ENCODE data around the gene COX7A2. TPM values are rescaled to one million over a fixed set of nuclear protein-coding genes. Genes with fewer than 3 reads are reported as not detected.

Gene COX7A2, protein sequence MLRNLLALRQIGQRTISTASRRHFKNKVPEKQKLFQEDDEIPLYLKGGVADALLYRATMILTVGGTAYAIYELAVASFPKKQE
- total RNA-seq, result 116 and 120 TPM in 2 replicates

DNA sequence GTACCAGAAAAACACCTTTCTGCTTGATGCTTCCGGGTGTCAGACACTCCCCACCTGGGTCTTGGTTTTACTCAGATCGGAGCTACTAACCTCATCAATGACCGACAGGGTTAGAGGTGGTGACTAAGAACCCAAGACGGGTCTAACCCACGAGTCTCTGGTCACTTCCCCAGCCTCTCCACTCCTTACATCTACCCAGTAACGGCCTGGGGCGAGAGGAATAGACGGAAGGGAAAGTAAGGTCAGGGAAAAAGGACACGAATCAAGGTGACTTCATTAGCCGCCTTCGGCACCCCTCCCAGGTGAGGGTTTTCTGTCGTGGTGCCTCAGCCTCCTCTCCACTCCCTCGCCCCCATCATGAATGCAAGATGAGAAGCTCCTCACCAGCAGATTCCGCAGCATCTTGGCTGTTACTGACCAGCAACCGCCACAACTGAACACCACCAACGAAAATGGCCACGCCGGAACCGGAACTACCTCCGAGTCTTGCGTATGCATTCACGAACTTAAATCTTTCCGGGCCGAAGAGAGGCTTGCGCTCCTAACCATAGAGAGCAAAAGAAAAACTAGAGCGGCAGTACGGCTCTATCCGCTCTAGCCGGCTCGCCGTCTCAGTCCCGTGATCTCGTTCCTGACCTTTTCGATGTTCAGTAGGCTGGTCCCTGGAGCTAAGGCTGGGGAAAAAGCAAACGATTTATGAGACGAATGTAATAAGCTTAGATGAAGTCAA lies at the start of gene COX7A2:
Gene COX7A2 (minus strand): TSS at position 469 of the 730 bp plus-strand sequence. CDS start 67 bp downstream, at position 402.

DNA sequence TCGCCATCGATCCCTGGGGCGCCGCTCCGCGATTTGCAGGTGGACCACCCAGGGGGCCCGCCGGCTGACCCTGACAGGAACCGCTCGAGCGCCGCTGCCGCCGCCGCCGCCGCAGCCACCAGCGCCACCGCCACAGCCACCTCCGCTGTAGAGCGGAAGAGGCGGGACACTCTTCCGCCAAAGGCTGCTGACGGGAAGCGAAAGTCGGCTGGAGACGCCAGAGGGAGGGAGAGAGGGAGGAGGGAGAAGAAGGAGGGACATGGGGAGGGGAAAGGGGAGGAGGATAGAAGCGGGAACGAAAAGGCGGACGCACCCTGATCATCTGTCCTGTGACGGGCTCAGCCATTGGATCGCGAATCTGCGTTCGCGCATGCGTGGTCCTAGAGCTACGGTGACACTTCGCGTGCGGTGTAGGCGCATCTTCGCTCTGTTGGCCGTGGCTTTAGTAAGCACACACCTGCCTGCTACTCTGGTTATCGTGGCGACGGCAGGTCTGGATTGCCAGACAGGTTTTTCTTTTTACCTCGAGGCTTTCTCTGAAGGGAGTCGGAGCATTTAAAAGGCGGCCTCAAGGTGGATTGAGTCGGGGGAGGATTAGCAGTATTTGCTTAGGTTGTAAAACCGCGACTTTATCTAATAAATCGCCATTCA lies 41.2 kb upstream of the COX7A2 start, which contains the start of gene TMEM30A:
Gene TMEM30A (minus strand): TSS at position 161 of the 651 bp plus-strand sequence. CDS start 154 bp downstream, at position 7.

DNA sequence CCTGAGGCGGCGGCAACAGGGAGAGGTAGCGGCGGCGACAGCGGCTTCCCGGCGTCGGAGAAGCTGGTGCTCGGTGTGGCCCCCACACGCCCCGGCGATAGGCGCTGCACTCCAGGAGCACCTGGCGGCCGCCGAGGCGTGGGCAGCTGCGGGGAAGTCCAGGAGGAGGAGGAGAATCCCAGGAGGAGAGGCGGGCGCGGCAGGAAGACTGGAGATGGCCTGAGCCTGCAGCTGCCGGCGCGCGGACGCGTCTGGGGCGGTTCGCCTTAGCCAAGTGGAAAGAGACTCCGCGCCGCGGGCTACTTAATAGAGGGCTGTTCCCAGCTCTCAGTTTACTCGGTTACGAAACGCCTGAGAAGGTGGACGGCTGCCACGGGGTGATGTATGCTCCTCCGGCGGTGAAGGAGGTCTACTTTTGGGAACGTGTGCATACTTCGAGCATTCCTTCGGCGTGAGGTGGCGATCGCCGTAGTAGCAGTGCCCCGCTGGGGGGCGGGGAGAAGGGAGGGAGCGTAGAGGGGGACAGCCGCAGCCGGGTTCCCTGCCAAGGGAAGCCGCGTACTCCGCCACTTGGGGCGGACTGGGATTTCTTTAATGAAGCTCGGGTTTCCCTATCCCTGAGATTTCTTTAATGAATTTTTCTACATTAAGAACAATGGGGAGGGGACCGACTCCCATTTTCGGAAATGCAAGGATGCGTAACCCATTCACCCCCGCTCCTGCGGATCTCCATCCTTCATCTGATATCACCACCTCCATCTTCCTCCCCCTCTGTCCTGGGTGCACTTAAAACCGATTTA lies 37.6 kb downstream of the COX7A2 start, which contains the start of gene COL12A1:
Gene COL12A1 (minus strand): TSS at position 278 of the 800 bp plus-strand sequence. CDS start 3,261 bp downstream, outside the sequence.

Other genes with a start within 250 kb of the COX7A2 start
- gene COL12A1, start 37.7 kb downstream of the COX7A2 start, total RNA-seq, result 25.7 and 151 TPM in 2 replicates
- 103 and 124 TPM in 2 replicates for gene TMEM30A, start 41.0 kb upstream of the COX7A2 start, total RNA-seq
- under 0.01 and 0.37 TPM in 2 replicates for gene FILIP1, start 250.0 kb upstream of the COX7A2 start, total RNA-seq